IMR-90 (cell line): ENCODE data around the gene SNAPIN. TPM values are rescaled to one million over a fixed set of nuclear protein-coding genes. Genes with fewer than 3 reads are reported as not detected.

Experiments used
- ATAC-seq: fragments of 200-7000 bp; cut with Tn5 transposase; 2 replicates; pipeline ENCODE4 v1.9.1; 2020; ENCODE audit warnings: low read depth, mild to moderate bottlenecking, moderate library complexity
- BruUV-seq: library from RNA; stranded (reverse); fragments of 400-500 nt; replicated peaks from 2 replicates; lab custom pipeline; 2021; lab: Mats Ljungman, UMichigan
- CTCF ChIA-PET: fragments of 300-600 bp; formaldehyde crosslinking; extraction: SDS; loops from one replicate; lab custom pipeline; 2021; ENCODE audit warnings: antibody characterized with exemption; lab: Yijun Ruan, JAX
- POLR2A ChIA-PET: fragments of 300-600 bp; sonication (Branson Sonifier 250); formaldehyde crosslinking; loops from one replicate; lab custom pipeline; 2022; ENCODE audit warnings: antibody characterized with exemption; ENCODE audit not compliant: unreplicated experiment; lab: Charles Lee
- DNase-seq: peaks from one replicate; pipeline ENCODE4 v3.0.0; 2013
- H2AFZ ChIP-seq: replicated peaks from 2 replicates; pipeline ENCODE3; 2013; ENCODE audit warnings: low read length, mild to moderate bottlenecking; ENCODE audit not compliant: poor library complexity
- H2AK5ac ChIP-seq: 2 replicates; pipeline ENCODE4 v1.6.1; 2013; ENCODE audit warnings: low read depth, low read length, inconsistent platforms
- H2AK9ac ChIP-seq: replicated peaks from 2 replicates; pipeline ENCODE3; 2013; ENCODE audit warnings: mild to moderate bottlenecking, low read depth, low read length, moderate library complexity; ENCODE audit not compliant: poor library complexity
- H2BK120ac ChIP-seq: 2 replicates; pipeline ENCODE4 v1.6.1; 2013; ENCODE audit warnings: low read depth, low read length, inconsistent platforms
- H2BK15ac ChIP-seq: 3 replicates; pipeline ENCODE4 v1.6.1; 2013; ENCODE audit warnings: low read depth, low read length, inconsistent platforms
- H2BK20ac ChIP-seq: 2 replicates; pipeline ENCODE4 v1.6.1; 2013; ENCODE audit warnings: low read depth, mild to moderate bottlenecking, inconsistent platforms, low read length, moderate library complexity
- H2BK5ac ChIP-seq: 2 replicates; pipeline ENCODE4 v1.6.1; 2013; ENCODE audit warnings: mild to moderate bottlenecking, low read depth, low read length, inconsistent platforms; ENCODE audit not compliant: poor library complexity, severe bottlenecking
- H3K14ac ChIP-seq: replicated peaks from 2 replicates; pipeline ENCODE4 v1.6.1; 2013; ENCODE audit warnings: low read depth, low read length, inconsistent platforms
- H3K18ac ChIP-seq: 2 replicates; pipeline ENCODE4 v1.6.1; 2013; ENCODE audit warnings: low read depth, low read length, control low read depth
- H3K23ac ChIP-seq: 2 replicates; pipeline ENCODE4 v1.6.1; 2013; ENCODE audit warnings: low read depth, low read length, inconsistent platforms
- H3K27ac ChIP-seq: 2 replicates; pipeline ENCODE4 v1.5.1; 2013; ENCODE audit warnings: mild to moderate bottlenecking, control low read depth, low read length; ENCODE audit not compliant: insufficient read depth
- H3K27me3 ChIP-seq: 2 replicates; pipeline ENCODE4 v1.6.1; 2013; ENCODE audit warnings: low read length; ENCODE audit not compliant: control insufficient read depth, insufficient read depth
- H3K36me3 ChIP-seq: 2 replicates; pipeline ENCODE4 v1.6.1; 2013; ENCODE audit warnings: low read length, mixed read lengths; ENCODE audit not compliant: control insufficient read depth, insufficient read depth
- H3K4ac ChIP-seq: 2 replicates; pipeline ENCODE4 v1.6.1; 2013; ENCODE audit warnings: low read depth, low read length, inconsistent platforms
- H3K4me1 ChIP-seq: 2 replicates; pipeline ENCODE4 v1.6.1; 2013; ENCODE audit warnings: low read length, mixed read lengths; ENCODE audit not compliant: control insufficient read depth, insufficient read depth
- H3K4me2 ChIP-seq: 2 replicates; pipeline ENCODE4 v1.6.1; 2013; ENCODE audit warnings: low read depth, mild to moderate bottlenecking, control low read depth, low read length, moderate library complexity
- H3K4me3 ChIP-seq: 2 replicates; pipeline ENCODE4 v1.5.1; 2013; ENCODE audit warnings: low read depth, mild to moderate bottlenecking, control low read depth, low read length, moderate library complexity; ENCODE audit not compliant: insufficient read depth
- H3K56ac ChIP-seq: 2 replicates; pipeline ENCODE4 v1.6.1; 2013; ENCODE audit warnings: low read length, inconsistent platforms; ENCODE audit not compliant: insufficient read depth; ENCODE audit errors: extremely low read depth
- H3K79me1 ChIP-seq, 2 experiments: 2 replicates each; pipeline ENCODE4 v1.6.1; 2013; ENCODE audit warnings: low read length in 2 of 2, inconsistent platforms in 1 of 2, low read depth in 1 of 2
- H3K9ac ChIP-seq: 2 replicates; pipeline ENCODE4 v1.6.1; 2013; ENCODE audit warnings: low read depth, low read length, control low read depth
- H3K9me1 ChIP-seq: 2 replicates; pipeline ENCODE4 v1.6.1; 2013; ENCODE audit warnings: low read length, inconsistent platforms; ENCODE audit not compliant: insufficient read depth
- H3K9me3 ChIP-seq: 2 replicates; pipeline ENCODE4 v1.6.1; 2013; ENCODE audit warnings: low read length; ENCODE audit not compliant: control insufficient read depth, insufficient read depth
- H4K20me1 ChIP-seq: 2 replicates; pipeline ENCODE4 v1.6.1; 2013; ENCODE audit warnings: low read length, inconsistent platforms; ENCODE audit not compliant: insufficient read depth
- H4K5ac ChIP-seq: 2 replicates; pipeline ENCODE4 v1.6.1; 2013; ENCODE audit warnings: mild to moderate bottlenecking, low read depth, low read length, control low read depth
- H4K8ac ChIP-seq, 2 experiments: 2 replicates each; pipeline ENCODE4 v1.6.1; 2013; ENCODE audit warnings: low read depth in 2 of 2, low read length in 2 of 2, control low read depth in 1 of 2, inconsistent platforms in 1 of 2
- H4K91ac ChIP-seq: 2 replicates; pipeline ENCODE4 v1.6.1; 2013; ENCODE audit warnings: low read depth, low read length, inconsistent platforms; ENCODE audit not compliant: insufficient read depth
- CEBPB ChIP-seq: IDR thresholded peaks from 2 replicates; pipeline ENCODE4 v1.6.1; 2012; ENCODE audit warnings: low read depth, low read length, improper control_type of control experiment
- FOS ChIP-seq: fragments of 150-350 bp; IDR thresholded peaks from 2 replicates; pipeline ENCODE4 v1.6.1; 2016; ENCODE audit warnings: low read depth, low read length
- MAFK ChIP-seq: IDR thresholded peaks from 2 replicates; pipeline ENCODE4 v1.6.1; 2012; ENCODE audit warnings: low read depth, low read length, improper control_type of control experiment
- MXI1 ChIP-seq: IDR thresholded peaks from 2 replicates; pipeline ENCODE4 v1.6.1; 2012; ENCODE audit warnings: low read depth, mild to moderate bottlenecking, low read length, moderate library complexity, borderline replicate concordance
- RCOR1 ChIP-seq: IDR thresholded peaks from 2 replicates; pipeline ENCODE4 v1.6.1; 2012; ENCODE audit warnings: mild to moderate bottlenecking, low read length, improper control_type of control experiment; ENCODE audit not compliant: insufficient replicate concordance
- SMC3 ChIP-seq: fragments of 150-350 bp; IDR thresholded peaks from 2 replicates; pipeline ENCODE4 v1.6.1; 2016; ENCODE audit warnings: low read depth, mild to moderate bottlenecking, antibody characterized with exemption, low read length, moderate library complexity
- USF2 ChIP-seq: fragments of 150-350 bp; IDR thresholded peaks from 2 replicates; pipeline ENCODE4 v1.6.1; 2017; ENCODE audit warnings: mild to moderate bottlenecking, antibody characterized with exemption, low read length, low read depth
- WGBS, 2 experiments: methylation state at CpG; one replicate each; pipeline versions ENCODE4 v1.1.5 to v1.1.7; 2013; ENCODE audit warnings: missing lambda C conversion rate in 2 of 2; ENCODE audit not compliant: insufficient read length in 1 of 2; ENCODE audit errors: extremely low coverage in 2 of 2; 5-methylcytosine and 5-hydroxymethylcytosine counted together
- dilution Hi-C: fragments of 300-500 bp; cut with HindIII; formaldehyde crosslinking; loops from one replicate; pipeline ENCODE4 v1.14.3; 2018; ENCODE audit warnings: low sequenced_read_pairs; ENCODE audit not compliant: unreplicated experiment
- in situ Hi-C: fragments of 300-500 bp; cut with MboI; formaldehyde crosslinking; loops from 3 replicates; pipeline ENCODE4 v1.14.3; 2019; ENCODE audit warnings: low sequenced_read_pairs, inconsistent platforms, mixed read lengths
- intact Hi-C: fragments of 100-400 bp; cut with micrococcal nuclease; formaldehyde crosslinking; loops from 2 replicates; pipeline ENCODE4 v1.10.0; 2022
- polyA plus RNA-seq, 3 experiments: library from polyadenylated mRNA; depleted of rRNA; stranded (reverse); fragments of >200 nt; gene quantifications; 2 replicates each; pipeline ENCODE4 v1.2.3, GENCODE V29; 2012; ENCODE audit warnings: low replicate concordance in 1 of 3
- total RNA-seq: library from RNA; depleted of rRNA; stranded (reverse); fragments of >200 nt; gene quantifications from 2 replicates; pipeline ENCODE4 v1.2.3, GENCODE V29; 2012
- TF ChIP-seq, protein P1 (sequence below): conservative IDR thresholded peaks from 2 replicates; pipeline ENCODE4 v1.5.1; 2012; ENCODE audit warnings: mild to moderate bottlenecking, low read depth, low read length, improper control_type of control experiment

SNAPIN gene
- total and polyA plus RNA-seq, 2 of the 4 experiments (the other 2 are of a cell fraction) = 37.4 to 40.9 TPM

GRCh38 chr1:153633754-153634665 is 24.5 kb upstream of the SNAPIN start, which contains the start of gene CHTOP (continued):
- TF ChIP-seq RCOR1 = no peak
- no peak for TF ChIP-seq FOS
- TF ChIP-seq SMC3 = no peak
- peak; percentile 65 for TF ChIP-seq CEBPB

GRCh38 chr1:153635872-153636271 is 22.6 kb upstream of the SNAPIN start:
- H4K91ac ChIP-seq = no peak overlapping the region
- no peak overlapping the region for H3K18ac ChIP-seq
- no peak overlapping the region; the same call in 1 of the 2 replicates for H3K4me2 ChIP-seq
- H4K8ac ChIP-seq = no peak overlapping the region
- H2BK120ac ChIP-seq = no peak overlapping the region
- ChIA-PET POLR2A (no interaction called here), CTCF (no interaction called here)
- no peak overlapping the region for H3K4me3 ChIP-seq
- in situ Hi-C loops (no loop called here), dilution Hi-C loops (no loop called here), intact Hi-C loops (loop anchor here (2.0 kb wide), 1 partner anchor 63 kb away; no protein-coding TSS in a partner anchor)
- peaks cover 3% of the 10 kb centered on the region for H3K4me1 ChIP-seq
- no peak overlapping the region for H3K4ac ChIP-seq
- H2BK20ac ChIP-seq = no peak overlapping the region
- H2BK5ac ChIP-seq = no peak overlapping the region
- no peak overlapping the region for H2AK9ac ChIP-seq
- no peak overlapping the region for H3K23ac ChIP-seq
- no peaks in the 10 kb centered on the region for H3K9me3 ChIP-seq
- H3K9ac ChIP-seq = no peak overlapping the region
- H3K27me3 ChIP-seq = no peaks in the 10 kb centered on the region
- H3K56ac ChIP-seq = no peak overlapping the region
- peaks cover 37% of the 10 kb centered on the region for H3K36me3 ChIP-seq
- H2AFZ ChIP-seq = no peak overlapping the region
- H3K79me1 ChIP-seq = peaks cover 41 to 57% of the 10 kb centered on the region in 2 experiments
- 0 out of 2 replicates have a peak, but pooled peaks cover 8% of the 10 kb centered on the region for H3K9me1 ChIP-seq
- TF ChIP-seq MXI1 (no peak), MAFK (no peak), USF2 (no peak), CEBPB (no peak)
- TF ChIP-seq, protein P1, sequence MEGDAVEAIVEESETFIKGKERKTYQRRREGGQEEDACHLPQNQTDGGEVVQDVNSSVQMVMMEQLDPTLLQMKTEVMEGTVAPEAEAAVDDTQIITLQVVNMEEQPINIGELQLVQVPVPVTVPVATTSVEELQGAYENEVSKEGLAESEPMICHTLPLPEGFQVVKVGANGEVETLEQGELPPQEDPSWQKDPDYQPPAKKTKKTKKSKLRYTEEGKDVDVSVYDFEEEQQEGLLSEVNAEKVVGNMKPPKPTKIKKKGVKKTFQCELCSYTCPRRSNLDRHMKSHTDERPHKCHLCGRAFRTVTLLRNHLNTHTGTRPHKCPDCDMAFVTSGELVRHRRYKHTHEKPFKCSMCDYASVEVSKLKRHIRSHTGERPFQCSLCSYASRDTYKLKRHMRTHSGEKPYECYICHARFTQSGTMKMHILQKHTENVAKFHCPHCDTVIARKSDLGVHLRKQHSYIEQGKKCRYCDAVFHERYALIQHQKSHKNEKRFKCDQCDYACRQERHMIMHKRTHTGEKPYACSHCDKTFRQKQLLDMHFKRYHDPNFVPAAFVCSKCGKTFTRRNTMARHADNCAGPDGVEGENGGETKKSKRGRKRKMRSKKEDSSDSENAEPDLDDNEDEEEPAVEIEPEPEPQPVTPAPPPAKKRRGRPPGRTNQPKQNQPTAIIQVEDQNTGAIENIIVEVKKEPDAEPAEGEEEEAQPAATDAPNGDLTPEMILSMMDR = no peak
- peaks cover 31% of the 10 kb centered on the region for H4K20me1 ChIP-seq
- no TSS peak for BruUV-seq
- no peak overlapping the region for H3K27ac ChIP-seq
- H3K14ac ChIP-seq = no peak overlapping the region
- no peak overlapping the region for H2BK15ac ChIP-seq
- no CpG with 5 or more reads among the region's 7 CpGs for WGBS, 2 experiments
- H2AK5ac ChIP-seq = no peak overlapping the region
- DNase-seq (no peak), ATAC-seq (no peak)
- no peak overlapping the region for H4K5ac ChIP-seq
